ENCODE data around the gene CACNG4.

The CACNG4 gene

DNA sequence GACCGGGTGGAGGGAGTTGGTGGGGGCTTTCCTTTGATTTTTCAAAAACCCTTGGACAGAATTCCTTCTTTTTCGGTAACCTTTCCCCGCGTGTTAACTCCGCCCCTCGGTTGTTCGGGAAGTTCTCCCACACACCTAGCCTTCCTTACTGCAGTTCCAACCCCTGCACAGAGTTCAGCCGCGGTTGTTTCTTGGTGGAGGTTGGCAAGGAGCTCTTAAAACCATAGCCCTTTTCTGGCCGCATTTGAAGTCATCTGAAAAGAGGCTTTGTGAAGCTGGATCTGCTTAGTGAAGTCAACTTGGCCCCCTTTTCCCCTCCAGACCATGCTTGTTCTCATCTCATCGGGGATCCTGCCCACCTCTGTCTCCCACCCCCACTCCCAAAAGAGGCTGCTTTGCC lies 1.8 kb downstream of the CACNG4 start:
- no peaks in the 10 kb centered on the region for H3F3A ChIP-seq (ENCODE audit: low read depth)
- H3K4me1 ChIP-seq (ENCODE audit: insufficient read depth, low read length, poor library complexity, severe bottlenecking), result no peaks in the 10 kb centered on the region
- no peaks in the 10 kb centered on the region for H3K9me2 ChIP-seq (replicated peaks; ENCODE audit: low read depth, low read length)
- no peaks in the 10 kb centered on the region for H3K36me3 ChIP-seq (ENCODE audit: insufficient read depth, low read length)
- H3K9me3 ChIP-seq (ENCODE audit: insufficient read depth, low read depth, low read length), result no peaks in the 10 kb centered on the region
- no peak overlapping the region for H3K4me3 ChIP-seq (ENCODE audit: low read length, poor library complexity, severe bottlenecking)
- no peak overlapping the region for H2AFZ ChIP-seq (ENCODE audit: low read length)
- TF ChIP-seq EZH2phosphoT487 (IDR thresholded peaks at IDR 0.05; ENCODE audit: borderline replicate concordance), result no peak
- no peak overlapping the region for H3K9ac ChIP-seq (ENCODE audit: low read depth, low read length, poor library complexity, severe bottlenecking)
- no peak overlapping the region for H3K4me2 ChIP-seq (ENCODE audit: low read depth, low read length, poor library complexity, severe bottlenecking)
- no peaks in the 10 kb centered on the region for H3K27me3 ChIP-seq (ENCODE audit: insufficient read depth, low read length, poor library complexity, severe bottlenecking)
- no peaks in the 10 kb centered on the region for H3K79me2 ChIP-seq (ENCODE audit: insufficient read depth, low read length)
- H4K20me1 ChIP-seq (ENCODE audit: insufficient read depth, low read length, poor library complexity, severe bottlenecking), result no peaks in the 10 kb centered on the region

DNA sequence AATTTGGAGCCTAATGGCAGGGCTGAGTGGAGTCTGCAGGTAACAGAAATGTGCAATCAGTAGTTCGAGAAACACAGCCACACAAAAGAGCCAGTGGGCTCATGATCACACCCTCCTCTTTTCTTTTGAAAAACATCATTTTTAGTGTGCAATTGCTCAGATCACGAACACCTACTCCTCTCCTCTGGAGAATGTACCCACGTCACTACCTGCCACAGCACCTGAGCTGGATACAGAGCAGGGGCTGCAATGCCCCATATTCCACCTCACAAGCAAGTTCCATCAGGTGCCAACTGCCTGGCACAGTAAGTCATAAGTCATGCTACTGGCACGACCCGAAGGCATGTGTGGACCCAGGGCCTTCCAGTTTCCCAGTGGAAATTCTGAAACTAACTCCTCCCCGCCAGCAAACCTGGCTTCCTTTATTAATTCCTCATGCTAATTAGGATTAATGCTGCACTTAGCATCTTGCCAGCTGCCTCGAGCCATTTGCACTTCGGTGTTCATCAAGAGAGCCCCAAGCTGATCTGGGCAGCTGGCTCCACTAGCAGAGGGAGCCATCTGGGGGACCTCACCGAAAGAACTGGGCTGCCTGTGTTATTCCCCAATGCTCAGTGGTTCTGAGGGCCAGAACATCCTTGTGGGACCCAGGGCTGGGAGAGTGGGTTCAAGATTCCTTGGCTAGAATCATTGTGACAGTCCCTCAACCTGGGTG lies 2.4 kb downstream of the CACNG4 start:
- Histone ChIP-seq H3K79me2 (ENCODE audit: insufficient read depth, low read length) (no peaks in the 10 kb centered on the region), H3K4me3 (ENCODE audit: low read length, poor library complexity, severe bottlenecking) (no peak overlapping the region), H3K9me2 (replicated peaks; ENCODE audit: low read depth, low read length) (no peaks in the 10 kb centered on the region), H4K20me1 (ENCODE audit: insufficient read depth, low read length, poor library complexity, severe bottlenecking) (no peaks in the 10 kb centered on the region), H3K9me3 (ENCODE audit: insufficient read depth, low read depth, low read length) (no peaks in the 10 kb centered on the region), H3K36me3 (ENCODE audit: insufficient read depth, low read length) (no peaks in the 10 kb centered on the region), H3F3A (ENCODE audit: low read depth) (no peaks in the 10 kb centered on the region), H3K4me1 (ENCODE audit: insufficient read depth, low read length, poor library complexity, severe bottlenecking) (no peaks in the 10 kb centered on the region), H3K9ac (ENCODE audit: low read depth, low read length, poor library complexity, severe bottlenecking) (no peak overlapping the region), H3K27me3 (ENCODE audit: insufficient read depth, low read length, poor library complexity, severe bottlenecking) (no peaks in the 10 kb centered on the region), H3K4me2 (ENCODE audit: low read depth, low read length, poor library complexity, severe bottlenecking) (no peak overlapping the region), H2AFZ (ENCODE audit: low read length) (no peak overlapping the region)
- TF ChIP-seq, protein P1, sequence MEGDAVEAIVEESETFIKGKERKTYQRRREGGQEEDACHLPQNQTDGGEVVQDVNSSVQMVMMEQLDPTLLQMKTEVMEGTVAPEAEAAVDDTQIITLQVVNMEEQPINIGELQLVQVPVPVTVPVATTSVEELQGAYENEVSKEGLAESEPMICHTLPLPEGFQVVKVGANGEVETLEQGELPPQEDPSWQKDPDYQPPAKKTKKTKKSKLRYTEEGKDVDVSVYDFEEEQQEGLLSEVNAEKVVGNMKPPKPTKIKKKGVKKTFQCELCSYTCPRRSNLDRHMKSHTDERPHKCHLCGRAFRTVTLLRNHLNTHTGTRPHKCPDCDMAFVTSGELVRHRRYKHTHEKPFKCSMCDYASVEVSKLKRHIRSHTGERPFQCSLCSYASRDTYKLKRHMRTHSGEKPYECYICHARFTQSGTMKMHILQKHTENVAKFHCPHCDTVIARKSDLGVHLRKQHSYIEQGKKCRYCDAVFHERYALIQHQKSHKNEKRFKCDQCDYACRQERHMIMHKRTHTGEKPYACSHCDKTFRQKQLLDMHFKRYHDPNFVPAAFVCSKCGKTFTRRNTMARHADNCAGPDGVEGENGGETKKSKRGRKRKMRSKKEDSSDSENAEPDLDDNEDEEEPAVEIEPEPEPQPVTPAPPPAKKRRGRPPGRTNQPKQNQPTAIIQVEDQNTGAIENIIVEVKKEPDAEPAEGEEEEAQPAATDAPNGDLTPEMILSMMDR (conservative IDR thresholded peaks at IDR 0.05; ENCODE audit: low read length), result no peak
- no peak for TF ChIP-seq EZH2phosphoT487 (IDR thresholded peaks at IDR 0.05; ENCODE audit: borderline replicate concordance)

DNA sequence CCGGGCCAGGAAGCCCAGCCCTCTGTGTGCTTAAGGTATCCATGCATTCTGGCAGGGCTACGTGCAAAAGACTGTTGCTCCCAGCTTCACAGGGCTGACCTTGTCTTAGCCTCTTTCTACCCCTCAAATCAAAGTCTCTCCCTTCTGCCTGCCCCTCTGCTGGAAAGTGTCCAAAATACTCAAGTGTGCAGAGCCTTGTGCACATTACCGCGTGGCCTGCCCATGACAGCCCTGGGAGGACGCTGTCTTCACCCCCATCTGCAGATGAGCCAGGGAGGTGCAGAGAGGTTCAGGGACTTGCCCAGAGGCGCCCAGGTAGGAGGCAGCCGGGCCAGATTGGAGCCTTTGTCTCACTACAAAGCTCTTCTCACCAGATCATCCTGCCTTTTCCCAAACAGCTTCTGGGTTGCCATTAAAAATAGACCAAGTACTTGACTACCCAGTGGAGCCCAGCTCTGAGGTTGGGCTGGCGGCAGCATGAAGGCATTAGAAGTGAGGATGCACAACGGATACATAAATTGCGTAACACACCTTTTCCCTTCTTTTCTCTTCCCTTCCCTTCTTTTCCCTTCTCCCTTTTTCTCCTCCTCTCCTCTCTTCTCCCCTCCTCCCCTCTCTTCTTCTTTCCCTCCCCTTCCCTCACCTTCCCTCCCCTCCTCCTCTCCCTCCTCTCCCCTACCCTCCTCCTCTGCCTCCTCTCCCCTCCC lies 3.5 kb downstream of the CACNG4 start:
- H3K4me1 ChIP-seq (ENCODE audit: insufficient read depth, low read length, poor library complexity, severe bottlenecking), result no peaks in the 10 kb centered on the region
- no peaks in the 10 kb centered on the region for H3F3A ChIP-seq (ENCODE audit: low read depth)
- H3K79me2 ChIP-seq (ENCODE audit: insufficient read depth, low read length), result no peaks in the 10 kb centered on the region
- no peak overlapping the region for H3K9ac ChIP-seq (ENCODE audit: low read depth, low read length, poor library complexity, severe bottlenecking)
- H3K4me3 ChIP-seq (ENCODE audit: low read length, poor library complexity, severe bottlenecking), result no peak overlapping the region
- H3K4me2 ChIP-seq (ENCODE audit: low read depth, low read length, poor library complexity, severe bottlenecking), result no peak overlapping the region
- H2AFZ ChIP-seq (ENCODE audit: low read length), result no peak overlapping the region
- H3K9me2 ChIP-seq (replicated peaks; ENCODE audit: low read depth, low read length), result no peaks in the 10 kb centered on the region
- no peaks in the 10 kb centered on the region for H3K9me3 ChIP-seq (ENCODE audit: insufficient read depth, low read depth, low read length)
- TF ChIP-seq, protein P1 (conservative IDR thresholded peaks at IDR 0.05; ENCODE audit: low read length), result no peak
- no peaks in the 10 kb centered on the region for H3K27me3 ChIP-seq (ENCODE audit: insufficient read depth, low read length, poor library complexity, severe bottlenecking)
- no peaks in the 10 kb centered on the region for H3K36me3 ChIP-seq (ENCODE audit: insufficient read depth, low read length)
- H4K20me1 ChIP-seq (ENCODE audit: insufficient read depth, low read length, poor library complexity, severe bottlenecking), result no peaks in the 10 kb centered on the region
